Stimulated activated CD4-positive, alpha-beta T cell treated with anti-CD3 and anti-CD28 coated beads, Interleukin-2, amount 100 ng/mL, for 48 hours (primary cell): Measurements from ENCODE around the gene HLA-DMA.

Experiments used
- DNase-seq, 2 donors: peaks; one replicate each; pipeline ENCODE4 v3.0.0-alpha.2; 2020

HLA-DMA gene

DNA sequence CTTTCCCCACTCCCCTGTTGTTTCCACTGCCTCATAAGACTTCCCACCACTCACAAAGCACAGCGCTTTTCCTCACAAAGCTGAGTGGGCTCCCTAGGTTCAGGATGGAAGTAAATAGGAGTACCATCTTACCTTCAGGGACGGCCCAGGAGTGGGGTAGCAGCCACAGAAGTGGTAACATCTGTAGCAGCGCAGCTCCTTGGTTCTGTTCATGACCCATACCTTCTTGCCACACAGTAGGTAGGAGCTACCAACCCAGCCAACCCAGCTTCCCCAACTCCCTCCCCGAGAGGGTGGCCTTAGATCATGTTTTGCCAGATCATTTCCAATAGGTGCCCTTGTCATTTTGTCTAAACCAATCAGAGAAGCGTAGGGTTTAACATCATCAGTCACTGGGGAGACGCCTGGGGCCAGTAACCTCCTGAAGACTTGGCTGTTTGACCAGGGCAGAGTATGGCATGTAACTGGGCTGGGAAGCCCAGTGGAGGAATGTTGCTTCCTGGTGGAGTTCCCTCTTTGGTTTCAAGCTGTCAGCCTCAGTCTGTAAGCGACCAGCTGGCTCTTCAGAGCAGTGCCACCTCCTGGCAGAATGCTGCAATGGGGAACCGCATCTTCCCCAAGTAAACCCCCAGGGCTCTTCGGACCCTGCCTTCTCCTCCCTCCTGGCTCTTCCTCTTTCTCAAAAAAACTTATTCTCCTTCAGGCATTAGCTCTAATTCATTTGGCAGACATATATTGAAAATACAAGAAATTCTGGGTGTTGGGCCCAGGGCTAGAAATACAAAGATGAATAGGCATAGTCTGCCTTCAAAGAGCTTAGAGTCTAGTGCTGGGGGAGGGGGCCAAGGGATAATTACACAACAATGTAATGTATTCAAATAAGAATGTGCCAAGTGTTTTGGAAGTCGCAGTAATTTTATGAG, at the start of gene HLA-DMA:
Gene HLA-DMA, minus strand, starts transcription at position 281 of the 923 bp plus-strand sequence. Its CDS starts 61 bp downstream, at position 220.
- DNase-seq, result peak in 1 of 2 donors; percentile 54

DNA sequence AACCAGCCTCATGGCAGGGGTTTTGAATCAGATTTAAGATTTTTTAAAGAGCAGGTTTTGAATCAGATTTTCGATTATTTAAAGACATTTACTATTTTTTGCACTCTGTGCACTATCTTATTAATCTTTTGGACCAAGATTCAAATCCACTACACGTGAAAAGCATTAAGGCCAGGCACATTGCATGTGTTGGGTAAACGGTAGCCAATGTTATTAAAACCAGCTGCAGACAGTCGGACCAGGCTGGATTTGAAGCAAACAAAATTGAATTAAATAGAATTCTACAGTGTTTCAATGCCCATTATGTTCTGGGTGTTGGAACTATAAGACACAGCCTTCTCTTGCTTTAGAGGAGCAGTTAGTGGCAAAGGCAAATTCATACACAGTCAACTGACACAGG, 48.8 kb upstream of the HLA-DMA start:
- no peak for DNase-seq

DNA sequence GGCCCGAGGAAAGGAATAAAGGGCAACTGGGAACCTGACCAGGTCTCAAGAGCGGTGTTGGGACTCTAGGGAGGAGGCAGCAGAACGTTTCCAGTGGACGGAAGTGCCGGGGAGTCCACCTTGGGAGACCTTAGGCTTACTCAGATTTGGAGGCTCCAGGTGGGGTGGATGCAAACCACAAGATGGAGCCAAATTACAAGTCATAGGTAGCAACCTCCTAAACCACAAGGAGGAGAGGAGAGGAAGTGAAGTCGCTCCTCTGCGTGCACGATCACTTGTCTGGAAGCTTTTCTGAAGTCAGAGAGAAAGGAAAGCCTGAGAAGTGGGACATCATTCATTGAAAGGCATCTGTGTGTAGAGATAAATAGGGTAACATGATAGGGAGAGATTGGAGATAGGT, 47.2 kb upstream of the HLA-DMA start:
- DNase-seq, result no peak

DNA sequence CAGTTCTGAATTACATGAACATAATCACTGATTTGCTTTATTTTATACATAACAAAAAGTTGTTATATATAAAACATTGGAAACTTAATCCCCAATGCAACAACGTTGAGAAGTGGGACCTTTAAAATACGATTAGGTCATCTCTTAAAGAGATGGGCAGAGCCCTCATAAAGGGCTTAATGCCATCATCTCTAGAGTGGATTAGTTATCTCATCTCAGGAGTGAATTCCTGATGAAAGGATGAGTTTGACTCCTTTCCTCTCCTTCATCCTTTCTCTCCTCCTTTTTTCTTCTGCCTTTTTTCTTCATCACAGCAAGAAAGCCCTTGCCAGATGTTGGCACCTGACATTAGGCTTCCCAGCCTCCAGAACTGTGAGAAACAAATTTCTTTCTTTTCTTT, 42.6 kb upstream of the HLA-DMA start:
- no peak for DNase-seq

DNA sequence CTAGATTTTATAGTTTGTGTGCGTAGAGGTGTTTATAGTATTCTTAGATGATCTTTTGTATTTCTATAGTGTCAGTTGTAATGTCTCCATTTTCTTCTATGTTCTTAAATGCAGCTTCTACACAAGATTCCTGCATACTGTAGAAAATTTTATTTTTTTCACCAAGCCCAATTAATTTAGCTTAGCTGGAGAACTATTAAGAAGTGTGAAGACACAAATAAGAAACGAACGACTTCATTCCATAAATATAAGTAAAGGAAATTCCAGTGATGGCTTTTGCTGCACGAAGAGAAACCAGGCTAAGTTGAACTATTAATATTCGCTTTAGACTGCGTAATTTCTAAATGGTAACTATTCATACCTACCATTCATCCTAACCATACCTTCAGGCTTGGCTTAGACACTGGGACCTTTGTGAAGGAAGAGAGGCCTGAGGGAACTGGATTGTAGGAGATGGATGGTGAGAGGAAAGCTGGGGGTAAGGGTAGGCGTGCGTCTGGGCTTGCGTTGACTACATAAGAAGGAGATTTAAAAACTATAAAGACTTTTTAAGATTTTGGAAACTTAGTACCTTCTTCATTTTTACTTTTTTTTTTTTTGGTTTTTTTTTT, 40.6 kb upstream of the HLA-DMA start:
- no peak for DNase-seq

DNA sequence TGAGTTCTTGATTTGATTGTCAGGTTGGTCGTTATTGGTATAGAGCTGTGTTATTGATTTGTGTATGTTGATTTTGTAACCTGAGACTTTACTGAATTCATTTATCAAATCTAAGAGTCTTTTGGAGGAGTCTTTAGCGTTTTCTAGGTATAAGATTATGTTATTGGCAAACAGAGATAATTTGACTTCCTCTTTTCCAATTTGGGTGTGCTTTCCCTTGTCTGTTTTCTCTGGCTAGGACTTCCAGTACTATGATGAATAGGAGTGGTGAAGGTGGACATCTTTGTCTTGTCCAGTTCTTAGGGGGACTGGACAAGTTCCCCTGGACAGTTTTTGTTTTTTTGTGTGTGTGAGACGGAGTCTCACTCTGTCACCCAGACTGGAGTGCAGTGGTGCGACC, 39.1 kb upstream of the HLA-DMA start:
- DNase-seq, result no peak

DNA sequence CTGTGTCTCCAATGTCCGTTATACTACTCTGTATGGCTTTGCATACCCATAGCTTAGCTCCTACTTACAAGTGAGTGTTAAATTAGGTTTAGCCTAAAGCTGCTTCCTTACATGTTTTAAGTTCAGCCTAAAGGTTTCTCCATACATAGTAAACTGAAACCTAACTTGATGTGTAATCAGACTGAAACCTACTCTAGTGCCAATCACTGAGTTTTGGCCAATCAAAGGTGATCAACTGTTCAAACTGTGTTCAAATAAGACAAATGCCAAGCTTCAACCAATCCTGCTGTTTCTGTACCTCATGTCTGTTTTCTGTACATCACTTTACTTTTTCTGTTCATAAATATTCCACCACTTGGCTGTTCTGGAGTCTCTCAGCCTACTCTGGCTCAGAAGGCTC, 36.5 kb upstream of the HLA-DMA start:
- DNase-seq, result no peak

DNA sequence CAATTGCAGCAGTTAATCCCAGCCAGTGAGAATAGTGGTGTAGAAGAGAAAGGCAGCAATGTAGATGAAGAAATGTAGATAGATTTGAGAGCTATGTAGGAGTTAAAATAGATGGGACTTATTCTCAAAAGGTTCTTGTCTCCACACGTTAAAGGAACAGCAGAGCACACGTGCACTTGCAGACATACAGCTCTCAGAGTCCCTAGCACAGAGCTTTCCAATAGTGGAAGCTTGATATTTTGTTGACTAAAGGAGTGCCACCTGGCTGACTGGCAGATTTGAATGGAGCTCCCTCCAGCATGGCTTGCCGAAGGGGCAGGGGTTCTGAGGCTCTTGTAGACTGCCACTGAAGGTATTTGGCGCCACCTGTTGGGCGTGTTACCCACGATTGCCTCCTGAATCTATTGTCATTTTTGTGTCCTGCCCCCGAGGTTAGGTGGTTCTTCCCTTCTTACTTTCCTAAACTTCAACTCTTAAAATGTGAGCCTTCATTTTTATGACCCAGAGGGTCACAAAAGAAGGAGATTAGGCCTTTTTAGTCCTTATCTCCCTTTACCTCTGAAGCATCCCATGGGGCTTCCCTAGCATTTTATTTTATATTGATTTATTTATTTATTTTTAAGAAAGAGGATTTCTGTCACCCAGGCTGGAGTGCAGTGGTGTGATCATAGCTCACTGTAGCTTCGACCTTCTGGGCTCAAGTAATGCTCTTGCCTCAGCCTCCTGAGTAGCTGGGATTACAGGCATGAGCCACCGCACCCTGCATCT, 31.9 kb upstream of the HLA-DMA start:
- peak; percentile 86 to 93 for DNase-seq

DNA sequence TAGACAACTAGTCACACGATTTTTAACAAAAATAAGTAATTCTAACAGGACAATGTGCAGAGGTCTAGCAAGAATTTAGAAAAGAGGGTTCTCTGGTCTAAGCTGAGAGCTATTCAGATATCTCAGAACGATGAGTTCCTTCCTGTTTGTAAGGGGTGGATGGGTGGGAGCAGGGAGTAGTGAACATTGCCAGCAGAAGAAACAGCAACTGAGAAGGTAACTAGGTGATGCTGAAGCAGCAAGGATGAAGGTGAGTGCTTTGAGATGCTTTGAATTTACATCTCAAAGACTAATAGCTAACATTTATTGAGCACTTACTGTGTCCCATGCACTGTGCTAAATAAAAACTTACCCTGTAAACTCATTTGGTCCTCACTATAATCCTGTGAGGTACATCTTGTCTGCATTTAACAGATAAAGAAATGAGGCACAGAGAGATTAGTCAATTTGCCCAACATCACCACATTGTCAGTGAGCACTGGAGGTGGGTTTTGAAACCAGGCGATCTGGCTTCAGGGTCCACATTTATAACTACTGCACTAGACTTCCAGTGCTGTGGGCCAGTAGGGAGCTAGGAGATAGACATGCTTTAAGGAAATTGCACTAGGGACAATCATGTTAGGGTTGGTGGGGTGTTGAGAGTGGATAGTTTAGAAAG, 31.2 kb upstream of the HLA-DMA start:
- no peak for DNase-seq

DNA sequence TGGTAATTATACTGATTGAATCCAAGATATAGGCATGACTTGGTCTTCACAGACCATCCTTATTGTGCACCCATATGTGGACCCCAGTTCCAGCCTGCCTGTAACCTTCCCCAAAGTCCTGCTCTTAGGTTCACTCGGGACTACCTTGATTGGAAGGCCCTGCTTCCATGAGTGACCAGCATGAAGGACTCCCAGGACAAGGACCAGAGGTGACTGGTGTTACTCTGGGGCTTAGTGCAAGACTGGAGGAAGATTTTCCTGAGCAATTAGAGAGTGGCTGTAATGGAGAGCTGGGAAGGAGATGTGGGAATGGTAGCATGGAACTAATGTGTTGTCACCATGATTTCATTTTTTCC, 30.6 kb upstream of the HLA-DMA start:
- DNase-seq, result no peak

DNA sequence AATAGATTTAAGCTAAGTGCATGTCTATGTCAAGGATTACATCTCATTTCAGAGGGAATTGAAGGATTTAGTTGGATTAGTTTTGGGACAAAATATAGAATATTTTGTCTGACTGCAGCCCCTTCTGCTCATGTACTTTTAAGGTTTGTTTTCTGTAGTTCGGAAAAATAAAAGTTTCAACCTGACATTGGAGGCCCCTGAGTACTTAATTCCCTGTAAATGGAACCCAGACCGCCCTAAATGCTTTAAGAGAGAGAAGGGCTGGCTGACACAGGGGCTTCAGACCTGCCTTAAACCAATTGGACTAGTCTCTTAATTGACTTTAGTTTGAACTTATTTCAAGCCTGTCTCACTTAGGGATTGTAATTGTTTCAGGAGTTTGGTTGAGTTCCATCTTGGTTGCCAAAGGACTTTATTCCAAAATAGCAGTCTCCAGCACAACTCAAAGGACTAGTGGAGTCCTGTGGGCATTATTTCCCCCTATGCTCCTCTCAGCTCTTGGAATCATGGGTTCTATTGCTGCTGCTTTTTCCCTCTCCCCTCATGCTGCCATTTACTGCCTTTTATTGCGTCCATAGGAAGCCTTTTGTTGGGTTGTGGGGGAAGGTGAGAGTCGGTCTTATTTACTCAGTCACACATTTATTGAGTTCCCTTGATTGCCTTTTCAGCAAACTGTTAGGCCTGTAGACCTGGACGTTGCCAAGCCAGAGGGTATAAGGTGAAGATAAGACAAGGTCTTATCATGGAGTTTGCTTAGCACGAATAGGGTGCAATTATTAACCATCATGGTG, 30.0 kb upstream of the HLA-DMA start:
- no peak for DNase-seq

DNA sequence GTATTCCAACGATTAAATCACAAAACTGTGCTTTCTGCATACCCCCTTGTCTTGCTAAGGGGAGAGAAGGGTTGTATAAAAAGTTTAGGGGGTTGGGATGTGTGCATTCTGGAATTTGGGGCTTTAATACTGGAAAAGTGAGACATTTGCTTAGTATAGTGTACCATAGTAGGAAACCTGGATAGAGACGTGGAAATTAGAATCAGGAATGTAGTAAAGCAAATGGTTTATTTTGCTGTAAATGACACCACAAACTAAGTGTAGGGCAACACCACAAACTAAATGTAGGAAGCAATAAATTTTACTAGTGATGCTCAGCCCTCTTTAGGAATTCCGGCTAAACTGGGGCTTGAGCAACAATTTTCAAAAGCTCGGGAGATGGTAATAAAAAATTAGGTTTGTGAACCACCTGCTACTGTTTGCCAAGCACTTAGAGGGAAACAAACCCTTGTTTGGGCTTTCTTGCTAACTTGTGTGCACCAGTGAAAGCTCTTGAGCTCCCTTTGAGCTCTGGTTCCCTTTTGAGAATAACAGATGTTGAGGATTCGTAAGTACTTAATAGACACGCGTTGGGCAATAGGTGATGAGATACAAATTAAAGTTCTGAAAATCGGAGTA, 29.3 kb upstream of the HLA-DMA start:
- DNase-seq, result no peak

DNA sequence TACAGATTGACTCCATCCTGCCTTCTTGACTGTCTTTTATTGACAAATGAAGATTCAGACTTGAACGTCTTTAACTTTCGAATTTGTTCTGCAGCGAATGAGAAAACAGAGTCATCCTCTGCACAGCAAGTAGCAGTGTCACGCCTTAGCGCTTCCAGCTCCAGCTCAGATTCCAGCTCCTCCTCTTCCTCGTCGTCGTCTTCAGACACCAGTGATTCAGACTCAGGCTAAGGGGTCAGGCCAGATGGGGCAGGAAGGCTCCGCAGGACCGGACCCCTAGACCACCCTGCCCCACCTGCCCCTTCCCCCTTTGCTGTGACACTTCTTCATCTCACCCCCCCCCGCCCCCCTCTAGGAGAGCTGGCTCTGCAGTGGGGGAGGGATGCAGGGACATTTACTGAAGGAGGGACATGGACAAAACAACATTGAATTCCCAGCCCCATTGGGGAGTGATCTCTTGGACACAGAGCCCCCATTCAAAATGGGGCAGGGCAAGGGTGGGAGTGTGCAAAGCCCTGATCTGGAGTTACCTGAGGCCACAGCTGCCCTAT, 27.7 kb upstream of the HLA-DMA start:
- DNase-seq, result no peak

DNA sequence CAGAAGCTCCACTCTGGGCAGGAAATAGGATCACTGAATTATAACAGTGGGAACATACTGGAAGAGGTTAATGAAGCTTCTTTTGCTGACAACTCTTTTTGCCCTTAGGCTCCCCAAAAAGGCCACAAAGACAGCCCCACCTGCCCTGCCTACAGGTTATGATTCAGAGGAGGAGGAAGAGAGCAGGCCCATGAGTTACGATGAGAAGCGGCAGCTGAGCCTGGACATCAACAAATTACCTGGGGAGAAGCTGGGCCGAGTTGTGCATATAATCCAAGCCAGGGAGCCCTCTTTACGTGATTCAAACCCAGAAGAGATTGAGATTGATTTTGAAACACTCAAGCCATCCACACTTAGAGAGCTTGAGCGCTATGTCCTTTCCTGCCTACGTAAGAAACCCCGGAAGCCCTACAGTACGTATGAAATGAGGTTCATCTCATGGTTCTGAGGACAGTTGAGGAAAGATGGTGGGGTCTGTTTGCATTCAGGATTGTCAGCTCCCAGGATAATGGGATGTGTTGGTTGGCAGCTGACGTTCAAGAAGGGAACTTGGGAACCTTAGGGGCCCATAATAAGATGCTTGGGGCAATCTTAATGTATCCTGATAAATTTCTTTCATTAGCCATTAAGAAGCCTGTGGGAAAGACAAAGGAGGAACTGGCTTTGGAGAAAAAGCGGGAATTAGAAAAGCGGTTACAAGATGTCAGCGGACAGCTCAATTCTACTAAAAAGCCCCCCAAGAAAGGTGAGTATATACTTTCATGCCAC, 27.0 kb upstream of the HLA-DMA start:
- no peak for DNase-seq

DNA sequence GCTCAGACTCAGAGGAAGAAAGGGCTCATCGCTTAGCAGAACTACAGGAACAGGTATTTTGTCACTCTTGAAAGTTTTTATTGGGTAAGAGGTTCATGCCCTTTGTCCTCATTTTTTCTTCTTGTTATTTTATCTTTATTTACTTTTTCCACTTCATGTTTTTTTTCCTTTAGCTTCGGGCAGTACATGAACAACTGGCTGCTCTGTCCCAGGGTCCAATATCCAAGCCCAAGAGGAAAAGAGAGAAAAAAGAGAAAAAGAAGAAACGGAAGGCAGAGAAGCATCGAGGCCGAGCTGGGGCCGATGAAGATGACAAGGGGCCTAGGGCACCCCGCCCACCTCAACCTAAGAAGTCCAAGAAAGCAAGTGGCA, 25.0 kb upstream of the HLA-DMA start:
- no peak for DNase-seq

DNA sequence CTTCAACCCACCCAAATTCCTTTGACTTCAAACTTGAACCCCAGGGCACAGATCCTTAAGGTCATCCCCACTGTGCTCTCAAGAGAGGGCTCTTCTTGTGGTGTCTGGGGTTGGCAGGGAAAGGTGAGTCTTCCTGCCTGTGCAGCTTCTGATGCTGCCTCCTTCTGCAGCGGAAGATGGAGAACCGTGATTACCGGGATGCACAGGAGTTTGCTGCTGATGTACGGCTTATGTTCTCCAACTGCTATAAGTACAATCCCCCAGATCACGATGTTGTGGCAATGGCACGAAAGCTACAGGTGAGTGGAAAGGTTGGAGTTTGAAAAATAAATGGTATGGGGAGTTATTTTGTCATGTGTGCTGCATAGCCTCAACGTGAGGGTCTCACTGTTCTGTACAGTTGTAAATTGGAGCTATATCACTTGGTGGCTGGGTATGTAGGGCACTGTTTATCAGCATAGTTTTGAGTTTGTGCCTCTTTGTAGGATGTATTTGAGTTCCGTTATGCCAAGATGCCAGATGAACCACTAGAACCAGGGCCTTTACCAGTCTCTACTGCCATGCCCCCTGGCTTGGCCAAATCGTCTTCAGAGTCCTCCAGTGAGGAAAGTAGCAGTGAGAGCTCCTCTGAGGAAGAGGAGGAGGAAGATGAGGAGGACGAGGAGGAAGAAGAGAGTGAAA, 24.5 kb upstream of the HLA-DMA start:
- no peak for DNase-seq

DNA sequence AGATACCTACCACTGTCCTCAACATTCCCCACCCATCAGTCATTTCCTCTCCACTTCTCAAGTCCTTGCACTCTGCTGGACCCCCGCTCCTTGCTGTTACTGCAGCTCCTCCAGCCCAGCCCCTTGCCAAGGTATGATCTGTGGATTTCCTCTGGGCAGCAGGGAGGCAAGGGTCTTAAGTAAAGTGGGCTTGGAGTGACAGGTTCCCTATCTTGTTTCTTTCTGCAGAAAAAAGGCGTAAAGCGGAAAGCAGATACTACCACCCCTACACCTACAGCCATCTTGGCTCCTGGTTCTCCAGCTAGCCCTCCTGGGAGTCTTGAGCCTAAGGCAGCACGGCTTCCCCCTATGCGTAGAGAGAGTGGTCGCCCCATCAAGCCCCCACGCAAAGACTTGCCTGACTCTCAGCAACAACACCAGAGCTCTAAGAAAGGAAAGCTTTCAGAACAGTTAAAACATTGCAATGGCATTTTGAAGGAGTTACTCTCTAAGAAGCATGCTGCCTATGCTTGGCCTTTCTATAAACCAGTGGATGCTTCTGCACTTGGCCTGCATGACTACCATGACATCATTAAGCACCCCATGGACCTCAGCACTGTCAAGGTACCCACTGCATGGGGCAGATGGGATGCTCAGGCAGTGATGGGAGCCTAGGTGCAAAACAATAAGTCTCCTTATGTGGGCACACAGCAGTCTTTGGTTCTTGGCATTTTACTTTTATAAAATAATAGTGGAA, 23.6 kb upstream of the HLA-DMA start:
- no peak for DNase-seq

DNA sequence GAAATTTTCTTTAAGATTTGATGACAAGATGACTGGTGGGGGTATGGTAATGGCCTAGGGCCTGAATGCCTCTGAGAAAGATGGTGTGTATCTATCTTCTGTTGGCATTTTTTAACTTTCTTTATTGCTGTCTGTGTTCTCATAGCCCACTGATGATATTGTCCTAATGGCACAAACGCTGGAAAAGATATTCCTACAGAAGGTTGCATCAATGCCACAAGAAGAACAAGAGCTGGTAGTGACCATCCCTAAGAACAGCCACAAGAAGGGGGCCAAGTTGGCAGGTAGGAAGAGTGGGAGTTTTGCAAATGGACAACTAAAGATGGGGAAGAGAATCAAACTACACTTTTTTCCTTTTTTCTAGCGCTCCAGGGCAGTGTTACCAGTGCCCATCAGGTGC, 23.0 kb upstream of the HLA-DMA start:
- DNase-seq, result no peak

DNA sequence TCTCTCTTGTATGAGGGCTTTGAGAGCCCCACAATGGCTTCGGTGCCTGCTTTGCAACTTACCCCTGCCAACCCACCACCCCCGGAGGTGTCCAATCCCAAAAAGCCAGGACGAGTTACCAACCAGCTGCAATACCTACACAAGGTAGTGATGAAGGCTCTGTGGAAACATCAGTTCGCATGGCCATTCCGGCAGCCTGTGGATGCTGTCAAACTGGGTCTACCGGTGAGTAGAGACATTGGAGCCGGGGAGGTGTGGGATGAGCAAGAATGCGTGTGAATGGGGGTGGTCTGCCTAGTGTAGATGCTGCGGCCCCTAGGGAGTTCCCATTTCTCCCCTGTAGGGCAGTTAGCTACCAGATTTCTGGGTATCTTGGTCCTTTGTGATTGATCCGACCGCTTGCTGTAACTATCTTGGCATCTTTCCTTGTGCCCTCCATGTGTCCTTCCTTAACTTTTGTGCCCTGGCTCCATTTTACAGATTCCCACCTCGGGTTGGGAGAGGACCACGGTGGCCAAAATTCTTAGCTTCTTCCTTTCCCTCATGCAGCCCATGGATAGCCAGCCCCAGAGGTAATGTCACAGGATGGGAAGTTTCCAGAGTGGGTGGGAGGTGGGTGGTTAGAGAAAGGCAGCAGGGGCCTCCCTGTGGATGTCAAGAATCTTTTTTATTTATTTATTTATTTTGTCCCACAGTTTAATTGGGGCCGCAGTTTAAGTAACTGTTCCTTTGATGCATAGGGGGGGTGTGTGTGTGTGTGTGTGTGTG, 21.8 kb upstream of the HLA-DMA start:
- DNase-seq, result no peak
